Measurements from ENCODE around the gene AGAP1. TPM values are rescaled to one million over a fixed set of nuclear protein-coding genes. Genes with fewer than 3 reads are reported as not detected.

The AGAP1 gene
- total RNA-seq, 2 donors from 2014 or later: 19.1 to 20.8 TPM

DNA sequence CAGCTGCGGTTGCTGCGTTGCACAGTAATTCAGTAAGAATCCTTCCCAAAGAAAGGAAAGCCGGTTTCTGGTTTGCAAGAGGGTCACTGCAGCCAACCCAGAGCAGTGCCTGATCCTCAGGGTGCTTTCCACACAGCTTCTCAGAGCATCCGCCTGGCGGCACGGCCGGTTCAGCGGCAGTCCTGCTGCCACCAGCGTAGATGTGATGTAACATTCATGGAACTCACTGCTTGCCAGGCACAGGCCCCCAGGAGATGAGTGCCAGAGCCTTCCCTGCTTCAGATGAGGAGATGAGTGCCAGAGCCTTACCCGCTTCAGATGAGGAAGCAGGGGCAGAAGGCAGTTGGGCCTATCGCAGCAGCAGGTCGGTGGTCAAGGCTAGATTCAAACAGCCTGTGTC is 444.1 kb downstream of the AGAP1 start:
- Histone ChIP-seq H3K27ac (no peak overlapping the region), H3K9me3 (no peaks in the 10 kb centered on the region), H3K4me1 (ENCODE audit: control insufficient read depth in 1 of 2, low read depth in 2 of 2) (no peaks in the 10 kb centered on the region), H3K27me3 (replicated peaks; ENCODE audit: insufficient read depth) (no peaks in the 10 kb centered on the region), H3K4me3 (no peak overlapping the region), H3K36me3 (no peaks in the 10 kb centered on the region)
- TF ChIP-seq, protein P1, sequence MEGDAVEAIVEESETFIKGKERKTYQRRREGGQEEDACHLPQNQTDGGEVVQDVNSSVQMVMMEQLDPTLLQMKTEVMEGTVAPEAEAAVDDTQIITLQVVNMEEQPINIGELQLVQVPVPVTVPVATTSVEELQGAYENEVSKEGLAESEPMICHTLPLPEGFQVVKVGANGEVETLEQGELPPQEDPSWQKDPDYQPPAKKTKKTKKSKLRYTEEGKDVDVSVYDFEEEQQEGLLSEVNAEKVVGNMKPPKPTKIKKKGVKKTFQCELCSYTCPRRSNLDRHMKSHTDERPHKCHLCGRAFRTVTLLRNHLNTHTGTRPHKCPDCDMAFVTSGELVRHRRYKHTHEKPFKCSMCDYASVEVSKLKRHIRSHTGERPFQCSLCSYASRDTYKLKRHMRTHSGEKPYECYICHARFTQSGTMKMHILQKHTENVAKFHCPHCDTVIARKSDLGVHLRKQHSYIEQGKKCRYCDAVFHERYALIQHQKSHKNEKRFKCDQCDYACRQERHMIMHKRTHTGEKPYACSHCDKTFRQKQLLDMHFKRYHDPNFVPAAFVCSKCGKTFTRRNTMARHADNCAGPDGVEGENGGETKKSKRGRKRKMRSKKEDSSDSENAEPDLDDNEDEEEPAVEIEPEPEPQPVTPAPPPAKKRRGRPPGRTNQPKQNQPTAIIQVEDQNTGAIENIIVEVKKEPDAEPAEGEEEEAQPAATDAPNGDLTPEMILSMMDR (IDR thresholded peaks at IDR 0.05): no peak
- DNase-seq (ENCODE audit: low spot score): no peak
- no peak for ATAC-seq (ENCODE audit: insufficient number of reproducible peaks, low FRiP score, low read depth)

DNA sequence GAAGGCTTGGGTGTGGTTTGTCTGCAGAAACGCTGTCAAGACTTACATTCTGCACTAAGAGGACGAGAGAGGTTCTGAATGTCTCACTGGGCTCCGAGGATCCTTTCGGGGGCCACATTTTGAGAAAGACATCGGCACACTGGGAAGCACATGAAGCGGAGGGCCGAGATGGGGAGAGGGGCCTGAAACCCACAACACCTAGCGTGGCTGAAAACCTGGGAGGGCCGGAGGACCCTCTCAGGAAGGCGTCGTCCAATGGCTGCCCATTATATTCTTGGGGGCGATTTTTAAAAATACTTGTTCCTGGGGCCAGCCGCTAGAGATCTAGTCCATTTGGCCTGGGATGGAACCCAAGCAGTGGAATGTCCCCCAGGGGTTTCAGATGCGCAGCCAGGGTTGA is 444.8 kb downstream of the AGAP1 start:
- Histone ChIP-seq H3K4me1 (ENCODE audit: control insufficient read depth in 1 of 2, low read depth in 2 of 2) (no peaks in the 10 kb centered on the region), H3K36me3 (no peaks in the 10 kb centered on the region)
- TF ChIP-seq, protein P1 (IDR thresholded peaks at IDR 0.05): no peak

DNA sequence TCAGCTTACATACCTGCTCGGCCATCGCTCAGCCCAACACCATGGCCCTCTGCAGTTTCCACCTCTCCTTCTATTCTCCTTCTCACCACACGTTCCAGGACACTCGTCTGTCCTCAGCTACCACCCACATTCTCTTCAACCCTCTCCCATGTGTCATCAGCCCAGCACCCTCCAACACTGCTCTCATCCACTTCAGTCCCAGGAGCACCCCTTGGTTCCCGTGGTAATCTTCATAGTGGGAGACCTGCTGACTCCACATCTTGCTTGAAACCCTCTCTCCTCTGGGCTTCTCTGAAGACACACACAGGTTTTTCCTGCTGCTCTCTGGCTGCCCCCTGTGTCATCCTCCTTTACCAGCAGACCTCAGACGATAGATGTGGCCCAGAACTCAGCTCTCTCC is 445.6 kb downstream of the AGAP1 start:
- H3K36me3 ChIP-seq: no peaks in the 10 kb centered on the region
- no peak for ATAC-seq (ENCODE audit: insufficient number of reproducible peaks, low FRiP score, low read depth)
- no peaks in the 10 kb centered on the region for H3K4me1 ChIP-seq (ENCODE audit: control insufficient read depth in 1 of 2, low read depth in 2 of 2)
- H3K4me3 ChIP-seq: no peak overlapping the region
- H3K27ac ChIP-seq: no peak overlapping the region
- TF ChIP-seq, protein P1 (IDR thresholded peaks at IDR 0.05): no peak
- no peaks in the 10 kb centered on the region for H3K9me3 ChIP-seq
- no peaks in the 10 kb centered on the region for H3K27me3 ChIP-seq (replicated peaks; ENCODE audit: insufficient read depth)
- DNase-seq (ENCODE audit: low spot score): no peak

More for the DNA sequence above, 444.8 kb downstream of the AGAP1 start:
- Histone ChIP-seq H3K9me3 (no peaks in the 10 kb centered on the region), H3K27me3 (replicated peaks; ENCODE audit: insufficient read depth) (no peaks in the 10 kb centered on the region), H3K27ac (no peak overlapping the region), H3K4me3 (no peak overlapping the region)
- DNase-seq (ENCODE audit: low spot score) (no peak), ATAC-seq (ENCODE audit: insufficient number of reproducible peaks, low FRiP score, low read depth) (no peak)

GRCh38 chr2:235940330-235940729 is 446.5 kb downstream of the AGAP1 start:
- no peak overlapping the region for H3K27ac ChIP-seq
- H3K9me3 ChIP-seq: no peaks in the 10 kb centered on the region
- no peak for DNase-seq (ENCODE audit: low spot score)
- no peak overlapping the region for H3K4me3 ChIP-seq
- no peaks in the 10 kb centered on the region for H3K36me3 ChIP-seq
- H3K4me1 ChIP-seq (ENCODE audit: control insufficient read depth in 1 of 2, low read depth in 2 of 2): no peaks in the 10 kb centered on the region
- TF ChIP-seq, protein P1 (IDR thresholded peaks at IDR 0.05): no peak
- no peak for ATAC-seq (ENCODE audit: insufficient number of reproducible peaks, low FRiP score, low read depth)
- H3K27me3 ChIP-seq (replicated peaks; ENCODE audit: insufficient read depth): no peaks in the 10 kb centered on the region

- TF ChIP-seq, protein P1 (IDR thresholded peaks at IDR 0.05): no peak
- no peak for DNase-seq (ENCODE audit: low spot score)
- Histone ChIP-seq H3K4me1 (ENCODE audit: control insufficient read depth in 1 of 2, low read depth in 2 of 2) (no peaks in the 10 kb centered on the region), H3K27ac (no peak overlapping the region), H3K4me3 (no peak overlapping the region), H3K36me3 (no peaks in the 10 kb centered on the region), H3K9me3 (no peaks in the 10 kb centered on the region), H3K27me3 (replicated peaks; ENCODE audit: insufficient read depth) (no peaks in the 10 kb centered on the region)
- no peak for ATAC-seq (ENCODE audit: insufficient number of reproducible peaks, low FRiP score, low read depth)
These were observed 450.7 kb downstream of the AGAP1 start for GRCh38 chr2:235944591-235944990.

Measured in thoracic aorta (tissue), 2 donors.